ENCODE results near the gene PRR19.

The PRR19 gene

DNA sequence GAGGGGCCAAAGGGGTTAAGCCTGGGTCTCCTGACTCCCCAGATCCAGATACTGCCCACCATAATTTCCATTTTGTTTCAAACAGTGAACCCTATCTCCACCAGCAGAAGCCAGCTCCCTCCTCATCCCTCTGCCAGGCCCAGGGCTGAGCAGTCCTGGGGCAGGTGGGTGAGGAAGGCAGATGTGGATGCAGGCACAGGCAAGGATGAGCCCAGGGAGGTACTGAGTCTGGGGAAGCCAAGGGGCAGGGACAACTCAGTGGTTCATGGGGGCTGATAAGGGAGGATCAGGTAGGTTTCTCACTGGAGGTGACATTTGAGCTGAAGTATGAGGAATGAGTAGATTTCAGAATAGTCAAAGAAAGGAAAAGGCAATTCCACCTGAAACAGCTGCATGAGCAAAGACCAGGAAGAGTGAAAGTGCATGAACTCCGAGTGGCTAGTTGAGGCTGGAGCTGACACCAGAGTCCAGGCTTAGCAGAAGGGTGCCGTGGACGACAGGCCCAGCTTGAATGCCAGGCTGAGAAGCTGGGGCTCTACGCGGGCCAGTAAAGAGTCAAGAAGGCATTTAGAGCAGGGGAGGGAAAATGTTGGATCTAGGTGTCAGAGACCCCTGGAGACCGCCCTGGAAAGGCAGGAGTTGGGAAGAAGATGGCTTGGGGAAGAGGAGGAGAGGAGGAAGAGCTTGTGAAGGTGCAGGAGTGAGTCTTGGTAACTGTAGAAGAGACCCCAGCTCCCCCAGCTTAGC is 22.6 kb upstream of the PRR19 start:
- H3K9ac ChIP-seq (ENCODE audit: low read length in 2 of 2), result peak overlapping the region; percentile 54 to 75
- no peaks in the 10 kb centered on the region for H3K9me3 ChIP-seq (ENCODE audit: control insufficient read depth in 2 of 2, low read length in 2 of 2)
- H3K4me3 ChIP-seq (ENCODE audit: low read length in 2 of 2), result peak overlapping the region; percentile 88 to 89
- H3K27ac ChIP-seq (ENCODE audit: low read length), result peak overlapping the region; percentile 88
- peaks cover 81% of the 10 kb centered on the region for H3K4me1 ChIP-seq (ENCODE audit: control insufficient read depth, insufficient read depth, low read length)
- H3K27me3 ChIP-seq (ENCODE audit: control insufficient read depth in 1 of 2, insufficient read depth in 2 of 2, low read length in 2 of 2), result no peaks in the 10 kb centered on the region
- peaks cover 4 to 9% of the 10 kb centered on the region in 2 donors for H3K36me3 ChIP-seq (ENCODE audit: control insufficient read depth in 2 of 2, insufficient read depth in 2 of 2, low read length in 2 of 2)

DNA sequence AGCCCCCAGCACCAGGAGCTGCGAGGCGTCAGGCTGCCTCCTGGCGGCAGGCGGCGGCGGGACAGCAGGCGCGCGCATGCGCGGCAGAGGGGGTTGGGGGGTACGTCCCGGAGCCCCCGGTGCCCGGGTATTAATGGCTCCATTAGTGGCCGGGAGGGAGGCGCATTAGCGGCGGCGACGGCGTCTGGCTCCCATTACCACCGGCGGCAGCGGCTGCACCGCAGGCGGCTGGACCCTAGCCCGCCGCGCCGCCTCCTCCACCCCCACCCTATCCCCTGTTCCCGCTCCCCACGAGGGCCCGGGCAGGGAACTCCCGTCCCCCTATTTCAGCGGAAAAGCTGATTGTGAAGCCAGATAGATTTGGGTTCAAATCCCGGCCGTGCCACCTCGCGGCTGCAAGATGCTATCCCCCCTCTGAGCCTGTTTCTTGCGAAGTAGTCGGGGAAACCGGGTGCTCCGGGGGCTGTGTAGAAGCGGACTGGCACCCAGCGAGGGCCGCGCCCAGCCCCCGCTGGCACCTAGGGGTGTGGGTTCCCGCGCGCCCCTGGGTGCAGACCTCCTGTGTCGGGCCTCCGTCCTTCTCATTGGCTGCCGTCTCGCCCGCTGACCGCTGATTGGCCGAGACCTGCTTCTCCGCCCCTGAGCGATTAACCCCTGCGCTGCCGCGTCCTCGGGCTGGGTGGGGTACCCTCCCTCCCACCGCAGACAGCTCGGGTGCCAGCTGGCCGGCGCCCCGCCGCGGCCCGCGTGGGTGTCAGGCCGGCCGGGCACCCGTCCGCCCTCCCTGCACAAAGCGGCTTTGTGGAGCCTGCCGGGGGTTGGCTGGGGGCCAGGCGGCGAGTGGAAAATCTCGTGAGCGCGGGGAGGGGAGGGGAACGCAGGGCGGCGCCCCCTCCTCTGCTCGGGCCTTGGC is 21.8 kb upstream of the PRR19 start:
- peaks cover 79% of the 10 kb centered on the region for H3K4me1 ChIP-seq (ENCODE audit: control insufficient read depth, insufficient read depth, low read length)
- H3K4me3 ChIP-seq (ENCODE audit: low read length in 2 of 2), result peak overlapping the region; percentile 88 to 89
- H3K27ac ChIP-seq (ENCODE audit: low read length), result peak overlapping the region; percentile 88
- H3K9me3 ChIP-seq (ENCODE audit: control insufficient read depth in 2 of 2, low read length in 2 of 2), result no peaks in the 10 kb centered on the region
- H3K36me3 ChIP-seq (ENCODE audit: control insufficient read depth in 2 of 2, insufficient read depth in 2 of 2, low read length in 2 of 2), result peaks cover 0 to 1% of the 10 kb centered on the region in 2 donors
- peak overlapping the region; percentile 54 to 75 for H3K9ac ChIP-seq (ENCODE audit: low read length in 2 of 2)
- no peaks in the 10 kb centered on the region for H3K27me3 ChIP-seq (ENCODE audit: control insufficient read depth in 1 of 2, insufficient read depth in 2 of 2, low read length in 2 of 2)

DNA sequence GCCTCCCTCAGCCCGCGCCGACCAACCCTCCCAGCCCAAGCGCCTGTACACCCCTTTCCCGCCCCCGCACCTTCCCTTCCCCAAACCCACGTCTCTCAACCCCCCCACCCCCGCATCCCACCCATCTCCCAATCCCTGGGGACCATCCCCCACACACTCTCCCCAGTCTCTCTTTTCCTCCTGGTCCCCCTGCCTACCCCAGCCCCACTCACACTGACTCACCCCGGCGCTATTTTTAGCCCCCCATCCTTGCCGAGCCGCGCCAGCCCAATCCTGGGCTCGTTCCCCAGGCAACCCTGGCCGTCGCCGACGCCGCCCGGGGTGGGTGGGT is 21.2 kb upstream of the PRR19 start:
- Histone ChIP-seq H3K4me3 (ENCODE audit: low read length in 2 of 2) (peak overlapping the region in 1 of 2 donors; percentile 89), H3K27me3 (ENCODE audit: control insufficient read depth in 1 of 2, insufficient read depth in 2 of 2, low read length in 2 of 2) (no peaks in the 10 kb centered on the region), H3K9me3 (ENCODE audit: control insufficient read depth in 2 of 2, low read length in 2 of 2) (no peaks in the 10 kb centered on the region), H3K36me3 (ENCODE audit: control insufficient read depth in 2 of 2, insufficient read depth in 2 of 2, low read length in 2 of 2) (no peaks in the 10 kb centered on the region), H3K27ac (ENCODE audit: low read length) (peak overlapping the region; percentile 88), H3K4me1 (ENCODE audit: control insufficient read depth, insufficient read depth, low read length) (peaks cover 82% of the 10 kb centered on the region), H3K9ac (ENCODE audit: low read length in 2 of 2) (peak overlapping the region in 1 of 2 donors; percentile 54)

DNA sequence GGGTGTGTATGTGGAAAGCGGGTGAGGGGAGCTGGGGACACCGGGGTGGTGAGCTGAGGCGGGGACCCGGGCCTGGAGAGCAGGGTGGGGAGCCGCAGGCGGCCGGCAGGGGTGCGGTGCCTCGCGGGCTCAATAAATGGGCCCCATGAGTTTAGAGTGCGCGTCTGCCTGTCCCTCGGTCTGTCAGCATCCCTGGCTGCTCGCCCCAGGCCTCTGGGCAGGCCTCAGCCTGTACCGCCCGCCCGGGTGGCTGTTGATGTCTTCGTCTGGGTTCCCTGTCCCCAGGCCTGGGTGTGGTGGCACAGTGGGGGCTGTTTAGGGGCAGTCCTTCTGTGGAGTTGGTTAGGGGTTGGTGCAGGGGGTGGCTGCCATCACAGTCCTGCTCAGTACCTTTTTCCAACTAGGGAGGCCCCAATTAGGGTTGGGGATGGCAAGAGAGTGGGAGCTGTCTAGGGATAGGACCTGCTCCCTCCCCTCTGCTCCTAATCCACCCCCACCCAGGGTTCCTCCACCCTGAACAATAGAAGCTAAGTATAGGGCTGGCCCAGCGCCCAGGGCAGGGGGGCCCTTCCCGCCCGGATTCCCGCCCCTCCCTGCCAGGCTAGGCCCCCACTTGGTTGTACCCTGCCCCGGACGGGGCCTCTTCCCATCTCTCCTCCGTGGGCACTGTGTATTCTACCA is 20.6 kb upstream of the PRR19 start:
- Histone ChIP-seq H3K27ac (ENCODE audit: low read length) (peak overlapping the region; percentile 88), H3K4me1 (ENCODE audit: control insufficient read depth, insufficient read depth, low read length) (peaks cover 82% of the 10 kb centered on the region), H3K4me3 (ENCODE audit: low read length in 2 of 2) (peak overlapping the region; percentile 55 to 89), H3K9me3 (ENCODE audit: control insufficient read depth in 2 of 2, low read length in 2 of 2) (no peaks in the 10 kb centered on the region), H3K36me3 (ENCODE audit: control insufficient read depth in 2 of 2, insufficient read depth in 2 of 2, low read length in 2 of 2) (no peaks in the 10 kb centered on the region), H3K27me3 (ENCODE audit: control insufficient read depth in 1 of 2, insufficient read depth in 2 of 2, low read length in 2 of 2) (no peaks in the 10 kb centered on the region), H3K9ac (ENCODE audit: low read length in 2 of 2) (peak overlapping the region; percentile 58 to 66)

DNA sequence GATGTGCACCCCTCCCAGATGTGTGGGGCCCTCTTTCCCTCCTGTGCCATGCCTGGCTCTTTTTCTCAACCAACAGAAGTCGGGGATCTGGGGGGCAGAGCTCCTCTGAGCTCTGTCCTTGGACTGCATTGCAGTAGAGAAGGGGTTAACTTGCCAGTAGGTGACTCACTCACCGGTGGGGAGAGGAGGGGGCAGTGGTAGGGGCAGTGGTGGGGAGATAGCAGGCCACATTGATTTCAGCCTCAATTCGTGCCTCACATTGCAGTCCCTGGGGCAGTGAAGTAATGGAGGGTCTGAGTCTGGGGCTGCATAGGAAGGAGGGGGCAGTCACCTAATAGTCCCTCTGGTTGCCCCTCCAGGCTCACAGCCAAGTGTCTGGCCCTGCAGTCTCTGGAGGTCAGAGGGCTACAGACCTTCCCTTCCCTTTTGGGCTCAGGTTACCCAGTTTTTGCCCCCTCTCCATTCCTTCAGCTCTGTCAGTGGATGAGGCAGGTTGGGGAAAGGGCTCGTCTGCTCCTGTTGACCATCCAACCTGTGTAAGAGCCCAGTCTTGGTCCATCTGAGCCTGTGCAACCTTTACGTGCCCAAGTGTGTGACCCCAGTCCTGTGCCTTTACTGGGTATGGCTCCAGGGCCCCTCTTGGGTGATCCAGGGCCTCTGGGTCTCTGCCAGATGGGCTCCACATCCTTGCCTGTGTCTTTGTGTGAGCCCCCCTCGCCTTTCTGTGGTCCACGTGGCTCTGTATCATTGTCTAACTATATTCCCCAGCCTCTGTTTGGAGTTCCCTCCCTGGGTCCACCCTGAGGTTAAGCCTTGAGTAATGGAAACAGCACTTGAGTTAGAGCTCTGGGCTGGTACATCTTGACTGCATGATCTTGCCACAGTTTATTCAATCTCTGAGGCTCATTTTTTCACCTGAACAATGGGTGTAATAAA is 19.8 kb upstream of the PRR19 start:
- peak overlapping the region; percentile 58 to 66 for H3K9ac ChIP-seq (ENCODE audit: low read length in 2 of 2)
- no peaks in the 10 kb centered on the region for H3K27me3 ChIP-seq (ENCODE audit: control insufficient read depth in 1 of 2, insufficient read depth in 2 of 2, low read length in 2 of 2)
- H3K36me3 ChIP-seq (ENCODE audit: control insufficient read depth in 2 of 2, insufficient read depth in 2 of 2, low read length in 2 of 2), result peaks cover under 1% of the 10 kb centered on the region in 2 donors
- H3K4me3 ChIP-seq (ENCODE audit: low read length in 2 of 2), result peak overlapping the region; percentile 55 to 89
- H3K4me1 ChIP-seq (ENCODE audit: control insufficient read depth, insufficient read depth, low read length), result peaks cover 82% of the 10 kb centered on the region
- H3K27ac ChIP-seq (ENCODE audit: low read length), result peak overlapping the region; percentile 88
- no peaks in the 10 kb centered on the region for H3K9me3 ChIP-seq (ENCODE audit: control insufficient read depth in 2 of 2, low read length in 2 of 2)

DNA sequence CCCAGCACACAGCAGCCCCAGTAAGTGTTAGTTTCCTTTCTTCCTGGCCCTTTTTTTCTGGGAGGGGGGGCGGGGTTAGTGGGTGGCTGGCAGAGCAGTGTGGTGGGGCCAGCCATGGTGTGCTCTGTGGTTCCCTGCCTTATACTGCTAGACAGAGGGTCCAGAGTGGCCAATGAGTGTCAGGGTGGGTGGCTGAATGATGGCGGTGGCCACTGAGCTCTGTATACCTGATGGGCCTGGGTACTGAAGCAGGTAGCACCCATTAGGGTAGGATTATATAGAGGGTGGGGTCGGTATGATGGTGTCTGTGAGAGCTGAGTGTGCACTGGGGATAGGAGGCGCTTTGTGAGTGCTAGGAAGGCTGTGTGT is 19.1 kb upstream of the PRR19 start:
- H3K27ac ChIP-seq (ENCODE audit: low read length), result peak overlapping the region; percentile 84
- peaks cover 76% of the 10 kb centered on the region for H3K4me1 ChIP-seq (ENCODE audit: control insufficient read depth, insufficient read depth, low read length)
- peak overlapping the region; percentile 73 to 77 for H3K9ac ChIP-seq (ENCODE audit: low read length in 2 of 2)
- peaks cover 7% of the 10 kb centered on the region in 2 donors for H3K36me3 ChIP-seq (ENCODE audit: control insufficient read depth in 2 of 2, insufficient read depth in 2 of 2, low read length in 2 of 2)
- no peaks in the 10 kb centered on the region for H3K27me3 ChIP-seq (ENCODE audit: control insufficient read depth in 1 of 2, insufficient read depth in 2 of 2, low read length in 2 of 2)
- H3K9me3 ChIP-seq (ENCODE audit: control insufficient read depth in 2 of 2, low read length in 2 of 2), result no peaks in the 10 kb centered on the region
- H3K4me3 ChIP-seq (ENCODE audit: low read length in 2 of 2), result peak overlapping the region; percentile 49 to 75

DNA sequence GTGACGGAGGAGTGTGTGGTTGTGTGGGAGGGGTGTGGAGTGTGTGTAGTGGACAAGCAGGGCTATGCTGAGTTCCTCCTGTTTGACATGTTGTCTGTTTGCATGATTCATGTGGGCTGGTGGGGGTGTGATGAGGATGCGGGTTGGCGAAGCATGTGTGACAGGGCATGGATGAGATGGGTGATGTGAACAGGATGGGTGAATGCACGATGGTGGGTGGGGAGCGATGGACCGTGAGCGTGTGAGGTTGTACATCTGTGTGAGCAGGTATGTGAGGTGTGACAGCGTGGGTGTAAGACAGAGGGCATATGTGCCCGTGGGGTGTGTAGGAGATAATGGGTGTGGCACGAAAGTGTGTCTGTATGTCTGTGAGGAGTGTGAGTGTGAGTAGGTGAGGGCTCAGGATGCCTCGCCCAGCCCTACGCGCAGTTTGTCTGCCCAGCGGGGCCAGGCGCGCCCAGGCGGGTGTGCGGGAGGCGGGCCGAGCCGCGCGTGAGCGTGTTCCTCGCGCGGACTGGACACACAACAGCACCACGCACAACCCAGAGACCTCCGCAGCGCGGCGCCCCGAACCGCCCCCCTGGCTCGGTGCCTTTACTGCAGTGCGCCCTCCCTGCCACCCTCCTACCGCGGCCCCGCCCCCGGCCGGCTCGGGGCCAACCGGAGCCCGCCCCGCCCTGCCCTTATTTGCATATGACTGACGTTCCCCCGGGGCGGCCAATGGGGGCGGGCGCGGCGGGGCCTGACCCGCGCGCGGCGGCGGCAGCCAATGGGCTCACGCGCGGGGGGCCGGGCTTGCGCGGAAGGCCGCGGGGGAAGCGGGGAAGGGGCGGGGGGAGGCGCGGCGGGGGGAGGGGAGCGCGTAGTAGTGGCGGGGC is 18.5 kb upstream of the PRR19 start:
- H3K27ac ChIP-seq (ENCODE audit: low read length), result peak overlapping the region; percentile 84
- peaks cover 13 to 14% of the 10 kb centered on the region in 2 donors for H3K36me3 ChIP-seq (ENCODE audit: control insufficient read depth in 2 of 2, insufficient read depth in 2 of 2, low read length in 2 of 2)
- H3K4me3 ChIP-seq (ENCODE audit: low read length in 2 of 2), result peak overlapping the region; percentile 49 to 75
- H3K9ac ChIP-seq (ENCODE audit: low read length in 2 of 2), result peak overlapping the region; percentile 73 to 77
- H3K4me1 ChIP-seq (ENCODE audit: control insufficient read depth, insufficient read depth, low read length), result peaks cover 69% of the 10 kb centered on the region
- H3K27me3 ChIP-seq (ENCODE audit: control insufficient read depth in 1 of 2, insufficient read depth in 2 of 2, low read length in 2 of 2), result no peaks in the 10 kb centered on the region
- no peaks in the 10 kb centered on the region for H3K9me3 ChIP-seq (ENCODE audit: control insufficient read depth in 2 of 2, low read length in 2 of 2)

DNA sequence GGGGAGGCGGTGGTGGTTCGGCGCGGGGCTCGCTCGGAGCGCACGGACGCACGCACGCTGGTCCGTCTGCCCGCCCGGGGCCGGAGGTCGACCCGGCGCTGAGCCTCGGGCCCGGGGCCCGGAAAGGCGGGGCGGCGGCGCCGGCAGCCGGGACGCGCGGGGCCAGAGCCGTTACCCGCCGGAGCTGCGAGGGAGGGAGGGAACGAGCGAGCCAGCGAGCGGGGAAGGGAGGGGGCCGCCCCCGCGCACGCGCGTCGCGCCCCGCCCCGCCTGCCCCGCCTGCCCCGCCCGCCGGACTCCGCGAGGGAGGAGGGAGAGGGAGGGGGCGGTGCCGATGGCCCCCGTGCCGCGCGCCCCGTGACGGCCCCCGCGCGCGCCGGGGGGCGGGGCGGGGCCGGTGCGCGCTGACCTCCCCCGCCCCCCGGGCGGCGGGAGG is 17.8 kb upstream of the PRR19 start:
- H3K9ac ChIP-seq (ENCODE audit: low read length in 2 of 2), result no peak overlapping the region
- no peaks in the 10 kb centered on the region for H3K9me3 ChIP-seq (ENCODE audit: control insufficient read depth in 2 of 2, low read length in 2 of 2)
- H3K27me3 ChIP-seq (ENCODE audit: control insufficient read depth in 1 of 2, insufficient read depth in 2 of 2, low read length in 2 of 2), result no peaks in the 10 kb centered on the region
- peaks cover 19 to 20% of the 10 kb centered on the region in 2 donors for H3K36me3 ChIP-seq (ENCODE audit: control insufficient read depth in 2 of 2, insufficient read depth in 2 of 2, low read length in 2 of 2)
- peak overlapping the region in 1 of 2 donors; percentile 66 for H3K4me3 ChIP-seq (ENCODE audit: low read length in 2 of 2)
- H3K27ac ChIP-seq (ENCODE audit: low read length), result no peak overlapping the region
- peaks cover 63% of the 10 kb centered on the region for H3K4me1 ChIP-seq (ENCODE audit: control insufficient read depth, insufficient read depth, low read length)

DNA sequence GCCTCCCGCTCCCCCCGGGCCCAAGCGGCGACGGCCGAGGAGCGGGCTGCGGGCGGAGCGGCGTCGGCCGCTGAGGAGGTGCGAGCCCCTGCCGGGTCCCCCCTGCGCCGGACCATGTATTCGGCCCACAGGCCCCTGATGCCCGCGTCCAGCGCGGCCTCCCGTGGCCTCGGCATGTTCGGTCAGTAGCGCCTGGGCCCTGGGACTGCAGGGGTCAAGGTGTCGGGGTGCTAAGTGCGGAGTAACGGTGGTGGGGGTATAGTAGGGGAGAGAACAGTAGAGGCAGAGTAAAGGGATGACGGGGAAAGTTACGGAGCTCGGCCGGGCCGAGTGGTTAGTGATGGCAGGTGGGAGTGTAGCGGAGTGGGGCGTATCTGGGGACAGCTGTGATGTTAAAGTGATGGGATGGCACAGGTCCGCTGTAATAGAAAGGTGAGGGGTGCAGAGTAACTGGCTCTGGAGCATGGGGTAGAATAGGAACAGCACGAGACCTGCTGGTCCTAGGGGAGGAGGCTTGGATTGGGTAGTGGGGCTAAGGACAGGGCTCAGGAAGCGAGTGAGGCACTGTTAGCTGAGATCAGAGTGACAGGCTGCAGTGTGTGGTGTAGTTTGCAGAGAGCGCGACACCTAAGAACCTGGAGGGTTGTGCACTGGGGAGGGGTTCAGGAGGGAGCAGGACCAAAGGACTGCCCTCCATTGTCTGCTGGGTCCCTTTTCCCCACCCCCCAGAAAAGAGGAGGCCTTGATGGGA is 17.2 kb upstream of the PRR19 start:
- H3K4me1 ChIP-seq (ENCODE audit: control insufficient read depth, insufficient read depth, low read length), result peaks cover 56% of the 10 kb centered on the region
- peak overlapping the region; percentile 55 to 69 for H3K9ac ChIP-seq (ENCODE audit: low read length in 2 of 2)
- peak overlapping the region; percentile 79 to 84 for H3K4me3 ChIP-seq (ENCODE audit: low read length in 2 of 2)
- H3K27me3 ChIP-seq (ENCODE audit: control insufficient read depth in 1 of 2, insufficient read depth in 2 of 2, low read length in 2 of 2), result no peaks in the 10 kb centered on the region
- peaks cover 26% of the 10 kb centered on the region in 2 donors for H3K36me3 ChIP-seq (ENCODE audit: control insufficient read depth in 2 of 2, insufficient read depth in 2 of 2, low read length in 2 of 2)
- no peaks in the 10 kb centered on the region for H3K9me3 ChIP-seq (ENCODE audit: control insufficient read depth in 2 of 2, low read length in 2 of 2)
- peak overlapping the region; percentile 76 for H3K27ac ChIP-seq (ENCODE audit: low read length)

All from stomach smooth muscle (tissue), 2 donors.